HG03571 (cell line): ENCODE measurements around the gene ACTR3.
"Not testable (repeated sequence)": the region's sequence is repeated elsewhere in the genome, so short reads cannot be mapped to it uniquely, and the experiment has no call there.

ENCODE experiments used
- ATAC-seq: cut with Tn5 transposase; IDR thresholded peaks from one replicate; pipeline ENCODE4 v1.9.1; 2021; ENCODE audit not compliant: unreplicated experiment

Gene ACTR3

GRCh38 chr2:113899166-113899565 lies 9.3 kb downstream of the ACTR3 start:
- ATAC-seq, result no peak

GRCh38 chr2:113901943-113902342 lies 12.1 kb downstream of the ACTR3 start:
- no peak for ATAC-seq

GRCh38 chr2:113905886-113906285 lies 16.0 kb downstream of the ACTR3 start:
- ATAC-seq, result no peak

DNA sequence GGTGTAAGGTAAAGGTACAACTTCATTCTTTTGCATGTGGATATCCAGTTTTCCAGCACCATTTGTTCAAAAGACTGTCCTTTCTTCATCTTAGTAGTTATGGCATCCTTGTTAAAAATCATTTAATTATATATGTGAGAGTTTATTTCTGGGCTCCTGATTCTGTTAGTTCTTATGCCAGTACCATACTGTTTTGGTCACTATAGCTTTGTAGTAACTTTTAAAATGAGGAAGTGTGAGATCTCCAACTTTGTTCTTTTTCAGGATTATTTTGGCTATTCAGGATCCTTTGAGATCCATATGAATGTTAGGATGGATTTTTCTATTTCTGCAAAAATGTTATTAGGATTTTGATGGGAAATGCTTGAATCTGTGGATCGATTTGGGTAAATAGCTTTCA lies 16.8 kb downstream of the ACTR3 start:
- ATAC-seq, result no peak

GRCh38 chr2:113907297-113907696 lies 17.4 kb downstream of the ACTR3 start:
- no peak for ATAC-seq

GRCh38 chr2:113910110-113910717 lies 20.3 kb downstream of the ACTR3 start:
- ATAC-seq, result no peak

DNA sequence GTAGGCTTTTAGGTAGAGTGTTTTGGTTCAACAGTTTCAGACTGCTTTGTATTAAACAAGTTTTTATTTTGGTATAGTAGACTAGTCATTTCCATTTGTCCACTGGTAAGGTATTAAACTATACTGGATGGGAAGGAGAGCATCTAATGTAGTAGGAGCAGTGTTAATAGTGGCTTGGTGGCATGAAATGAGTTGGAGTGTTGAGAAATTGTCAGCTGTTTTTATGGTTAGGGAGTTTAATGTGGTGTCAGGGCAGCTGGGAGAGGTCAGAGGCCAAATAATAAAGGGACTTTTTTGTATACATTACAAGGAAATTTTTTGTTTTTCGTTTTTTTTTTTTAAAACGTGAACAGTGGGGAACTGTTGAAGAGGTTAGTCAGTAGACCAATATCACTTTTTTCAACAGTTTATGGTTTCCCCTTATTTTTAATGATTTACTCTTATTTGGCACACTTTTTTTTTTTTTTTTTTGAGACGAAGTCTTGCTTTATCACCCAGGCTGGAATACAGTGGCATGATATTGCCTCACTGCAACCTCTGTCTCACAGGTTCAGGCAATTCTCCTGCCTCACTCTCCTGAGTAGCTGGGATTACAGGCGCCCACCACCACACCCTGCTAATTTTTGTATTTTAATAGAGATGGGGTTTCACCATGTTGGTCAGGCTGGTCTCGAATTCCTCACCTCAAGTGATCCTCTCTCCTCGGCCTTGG lies 21.2 kb downstream of the ACTR3 start:
- no peak for ATAC-seq

GRCh38 chr2:113915082-113915819 lies 25.4 kb downstream of the ACTR3 start:
- ATAC-seq, result no peak

GRCh38 chr2:113918229-113918628 lies 28.3 kb downstream of the ACTR3 start:
- ATAC-seq, result no peak

GRCh38 chr2:113920996-113921395 lies 31.1 kb downstream of the ACTR3 start:
- no peak for ATAC-seq

- no peak for ATAC-seq
Observed at GRCh38 chr2:113922335-113922734, 32.4 kb downstream of the ACTR3 start.

DNA sequence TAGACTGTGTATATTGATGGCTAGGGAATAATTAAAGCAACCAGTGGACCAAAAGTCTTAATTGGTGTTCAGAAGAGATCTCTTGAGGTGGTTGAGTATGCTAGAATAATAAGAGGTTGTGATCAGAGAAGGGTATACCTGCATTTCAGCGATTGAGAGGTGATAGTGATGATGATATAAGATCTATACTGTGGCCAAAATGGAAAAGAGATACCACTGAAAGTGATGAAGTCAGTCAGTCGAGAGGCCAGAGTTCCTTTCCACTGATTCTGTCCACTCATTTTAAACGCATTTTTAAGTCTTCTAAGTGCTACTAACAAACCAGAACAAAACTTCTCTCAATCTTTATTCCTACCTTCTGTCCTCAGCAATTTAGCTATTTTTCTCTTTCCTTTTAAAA lies 32.9 kb downstream of the ACTR3 start:
- ATAC-seq, result no peak

DNA sequence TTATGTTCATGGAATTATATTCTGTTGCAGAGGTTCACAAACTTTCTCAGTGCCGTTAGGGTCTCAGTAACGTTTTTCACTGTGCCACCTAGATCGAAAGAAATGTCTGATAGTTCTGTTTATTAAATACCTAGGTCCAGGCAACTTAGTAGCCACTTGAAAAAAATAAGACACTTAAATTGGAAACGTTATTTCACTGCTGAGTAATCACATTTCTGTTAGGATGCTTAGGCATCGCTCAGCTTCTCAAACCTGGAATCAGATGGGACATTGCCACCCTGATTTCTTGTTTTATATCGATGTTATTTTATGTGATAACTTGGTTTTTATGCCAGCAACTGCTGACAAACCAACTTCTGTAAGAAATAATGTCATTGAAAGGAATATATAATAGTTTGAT lies 36.0 kb downstream of the ACTR3 start:
- ATAC-seq, result no peak

DNA sequence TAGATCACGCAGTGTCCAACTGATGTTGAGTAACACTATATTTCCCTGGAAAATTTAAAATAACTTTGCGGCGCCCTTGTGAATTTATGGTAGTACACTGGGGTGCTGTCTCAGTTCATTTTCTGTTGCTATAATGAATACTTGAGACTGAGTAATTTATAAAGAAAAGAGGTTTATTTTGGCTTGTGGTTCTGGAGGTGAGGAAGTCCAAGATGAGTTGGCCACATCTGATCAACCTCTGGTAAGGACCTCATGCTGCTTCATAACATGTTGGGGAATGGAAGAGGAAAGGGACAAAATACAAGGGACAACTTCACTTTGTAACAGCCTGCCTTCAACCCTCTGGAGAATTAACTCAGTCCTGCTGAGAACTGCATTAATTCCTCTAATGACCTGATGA lies 36.4 kb downstream of the ACTR3 start:
- no peak for ATAC-seq

GRCh38 chr2:113930448-113930847 lies 40.6 kb downstream of the ACTR3 start:
- ATAC-seq, result no peak

DNA sequence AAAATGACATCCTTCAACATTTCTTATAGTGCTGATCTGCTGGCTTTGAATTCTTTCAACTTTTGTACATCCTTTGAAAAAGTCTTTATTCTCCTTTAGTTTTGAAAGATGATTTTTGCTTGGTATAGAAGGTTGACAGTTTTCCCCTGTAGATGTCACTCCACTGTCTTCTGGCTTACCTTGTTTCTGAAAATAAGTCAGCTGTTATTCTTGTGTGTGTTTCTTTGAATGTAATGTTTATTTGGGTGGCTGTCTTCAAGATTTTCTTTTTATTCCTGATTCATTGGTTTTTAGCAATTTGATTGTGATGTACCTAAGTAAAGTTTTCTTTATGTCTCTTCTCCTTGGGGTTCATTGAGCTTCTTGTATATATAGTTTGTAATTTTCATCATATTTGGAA lies 47.6 kb downstream of the ACTR3 start:
- ATAC-seq, result no peak

GRCh38 chr2:113940891-113941290 lies 51.0 kb downstream of the ACTR3 start:
- no peak for ATAC-seq

GRCh38 chr2:113945784-113946183 lies 55.9 kb downstream of the ACTR3 start:
- not testable (repeated sequence) for ATAC-seq

- ATAC-seq, result not testable (repeated sequence)
Observed at GRCh38 chr2:113950906-113951305, 61.0 kb downstream of the ACTR3 start.

GRCh38 chr2:113961000-113961399 lies 71.1 kb downstream of the ACTR3 start:
- no peak for ATAC-seq

DNA sequence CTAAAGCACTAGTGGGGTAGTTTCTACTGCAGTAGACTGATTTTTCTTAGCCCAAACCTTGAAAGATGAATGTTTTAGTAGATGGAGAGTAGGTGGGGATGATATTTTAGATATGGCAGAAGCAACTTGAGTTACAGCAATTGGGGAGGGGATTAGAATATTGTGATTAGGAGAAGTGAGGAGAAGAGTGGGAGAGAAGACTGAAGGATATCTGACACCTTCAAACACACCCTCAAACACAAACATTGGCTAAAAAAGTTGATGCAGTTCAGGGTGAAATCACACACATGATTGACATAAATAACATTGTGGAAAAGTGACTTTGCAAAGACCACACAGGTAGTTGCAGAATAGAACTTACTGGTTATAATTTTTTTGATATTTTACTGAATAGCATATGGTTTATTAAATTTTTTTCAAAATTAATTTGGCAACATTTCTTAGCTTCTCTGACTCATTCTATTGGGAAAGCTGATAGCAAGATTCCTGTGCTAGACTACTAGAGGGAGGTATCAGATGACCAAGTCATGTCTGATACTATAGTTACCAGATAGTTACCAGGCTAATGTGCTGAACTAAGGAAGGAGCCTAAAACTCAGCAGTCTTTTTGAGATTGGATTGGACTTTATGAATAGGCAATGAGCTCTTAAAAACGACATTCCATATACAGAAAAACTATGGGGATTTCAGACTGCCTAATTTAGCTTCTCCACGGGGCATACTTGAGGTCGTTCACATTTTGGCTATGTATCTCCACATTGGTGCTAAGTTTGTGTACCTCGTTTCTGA lies 73.0 kb downstream of the ACTR3 start:
- no peak for ATAC-seq
